Measurements from ENCODE around the gene FN1.

The FN1 gene

DNA sequence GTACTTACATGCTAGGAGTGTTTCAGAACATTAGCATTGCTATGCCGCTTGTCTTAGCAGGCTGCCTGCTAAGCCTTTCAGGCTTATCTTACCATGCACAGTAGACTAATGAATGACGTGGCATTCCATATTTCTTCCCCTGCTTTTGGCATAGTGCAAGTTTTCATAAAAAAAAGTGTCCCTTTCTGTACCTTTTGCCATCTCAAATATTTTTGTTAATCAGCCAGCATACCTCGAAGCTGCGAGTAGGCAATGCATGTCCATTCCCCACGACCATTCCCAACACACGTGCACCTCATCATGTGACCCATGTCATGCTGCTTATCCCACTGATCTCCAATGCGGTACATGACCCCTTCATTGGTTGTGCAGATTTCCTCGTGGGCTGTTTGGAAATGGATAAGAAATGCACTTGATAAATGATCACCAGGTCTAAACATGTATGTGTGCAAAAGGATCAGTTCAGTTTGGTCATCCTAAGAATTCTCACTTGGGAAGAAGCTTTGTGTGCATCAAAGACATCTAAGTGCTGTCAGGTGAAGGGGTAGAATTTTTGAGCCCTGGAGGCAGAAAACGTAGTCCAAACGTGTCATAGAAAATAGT, 13.9 kb downstream of the FN1 start:
- H3K4me3 Mint-ChIP-seq, result no peak overlapping the region
- no peaks in the 10 kb centered on the region for H3K9me3 Mint-ChIP-seq
- H3K36me3 Mint-ChIP-seq, result peaks cover 0 to 1% of the 10 kb centered on the region in 2 donors
- no peaks in the 10 kb centered on the region for H3K4me1 Mint-ChIP-seq
- no peak for DNase-seq
- H3K27me3 Mint-ChIP-seq, result peaks cover 18 to 23% of the 10 kb centered on the region in 2 donors
- no peak overlapping the region for H3K27ac Mint-ChIP-seq
- ATAC-seq (replicated peaks), result no peak

DNA sequence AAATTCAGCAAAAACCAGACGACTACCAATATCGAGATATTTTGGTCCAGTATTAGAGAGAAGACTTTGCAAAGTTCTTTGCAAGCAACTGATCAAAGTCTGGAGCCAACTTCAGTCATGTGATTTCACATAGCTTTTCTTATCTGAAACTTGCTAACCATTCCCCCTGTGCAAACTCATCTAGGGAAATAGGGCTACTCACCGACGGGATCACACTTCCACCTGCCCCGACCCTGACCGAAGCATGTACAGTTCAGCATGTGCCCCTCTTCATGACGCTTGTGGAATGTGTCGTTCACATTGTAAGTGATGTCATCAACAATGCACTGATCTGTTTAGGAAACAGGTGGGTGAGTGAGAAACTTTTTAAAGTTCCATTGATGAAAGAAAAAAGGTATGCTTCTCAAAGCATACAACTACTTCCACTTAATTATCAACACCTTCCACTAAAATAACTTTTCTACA, 15.4 kb downstream of the FN1 start:
- no peaks in the 10 kb centered on the region for H3K9me3 Mint-ChIP-seq
- H3K4me3 Mint-ChIP-seq, result no peak overlapping the region
- H3K4me1 Mint-ChIP-seq, result no peaks in the 10 kb centered on the region
- H3K36me3 Mint-ChIP-seq, result peaks cover 0 to 1% of the 10 kb centered on the region in 2 donors
- H3K27ac Mint-ChIP-seq, result no peak overlapping the region
- peaks cover 16 to 18% of the 10 kb centered on the region in 2 donors for H3K27me3 Mint-ChIP-seq
- ATAC-seq (replicated peaks) (no peak), DNase-seq (no peak)

DNA sequence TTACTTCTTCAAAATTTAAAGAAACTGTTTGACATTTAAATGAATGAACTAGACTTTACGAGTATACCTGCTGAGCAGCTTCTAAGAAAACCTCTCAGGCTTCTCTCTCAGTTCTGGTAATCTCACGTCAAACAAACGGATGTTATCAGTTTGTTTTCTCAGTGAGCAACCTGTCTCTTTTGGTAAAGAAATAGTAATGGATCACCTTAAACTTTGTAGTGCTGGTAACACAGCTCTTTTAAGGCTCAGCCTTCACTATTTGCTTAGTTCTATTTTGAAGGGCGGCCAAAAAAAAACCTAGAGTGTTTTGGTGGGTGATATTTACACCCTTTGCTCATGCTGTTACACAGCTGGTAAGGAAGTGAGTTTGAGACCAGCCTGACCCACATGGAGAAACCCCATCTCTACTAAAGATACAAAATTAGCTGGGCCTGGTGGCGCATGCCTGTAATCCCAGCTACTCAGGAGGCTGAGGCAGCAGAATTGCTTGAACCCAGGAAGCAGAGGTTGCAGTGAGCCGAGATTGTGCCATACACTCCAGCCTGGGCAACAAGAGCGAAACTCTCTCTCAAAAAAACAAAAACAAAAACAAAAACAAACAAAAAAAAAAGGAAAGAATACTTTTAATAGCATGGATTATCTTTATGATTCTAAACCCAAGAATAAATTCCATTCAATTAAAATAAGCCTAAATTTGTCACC, 15.9 kb downstream of the FN1 start:
- ATAC-seq (replicated peaks) (no peak), DNase-seq (no peak)
- Mint-ChIP-seq H3K4me1 (no peaks in the 10 kb centered on the region), H3K36me3 (no peaks in the 10 kb centered on the region), H3K9me3 (no peaks in the 10 kb centered on the region), H3K27me3 (peaks cover 13% of the 10 kb centered on the region in 2 donors), H3K4me3 (no peak overlapping the region), H3K27ac (no peak overlapping the region)

DNA sequence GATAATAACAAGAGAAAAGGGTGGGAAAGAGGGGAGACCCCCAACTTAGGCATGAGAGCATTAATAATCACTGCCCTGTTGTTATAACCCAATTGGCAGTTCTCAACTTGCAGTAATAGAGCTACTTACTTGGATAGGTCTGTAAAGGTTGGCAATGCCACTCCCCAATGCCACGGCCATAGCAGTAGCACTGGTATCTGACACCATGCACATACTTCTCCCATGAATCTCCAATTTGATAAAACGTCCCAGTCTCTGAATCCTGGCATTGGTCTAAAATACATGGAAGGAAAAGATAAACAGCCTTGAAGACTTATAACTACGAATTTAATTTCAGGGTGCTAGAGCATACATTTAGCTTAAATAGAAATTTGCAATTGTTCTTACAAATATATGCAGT, 16.8 kb downstream of the FN1 start:
- Mint-ChIP-seq H3K4me3 (no peak overlapping the region), H3K9me3 (no peaks in the 10 kb centered on the region), H3K36me3 (no peaks in the 10 kb centered on the region), H3K27me3 (peaks cover 15 to 17% of the 10 kb centered on the region in 2 donors), H3K27ac (no peak overlapping the region), H3K4me1 (no peaks in the 10 kb centered on the region)
- DNase-seq, result no peak
- ATAC-seq (replicated peaks), result no peak

DNA sequence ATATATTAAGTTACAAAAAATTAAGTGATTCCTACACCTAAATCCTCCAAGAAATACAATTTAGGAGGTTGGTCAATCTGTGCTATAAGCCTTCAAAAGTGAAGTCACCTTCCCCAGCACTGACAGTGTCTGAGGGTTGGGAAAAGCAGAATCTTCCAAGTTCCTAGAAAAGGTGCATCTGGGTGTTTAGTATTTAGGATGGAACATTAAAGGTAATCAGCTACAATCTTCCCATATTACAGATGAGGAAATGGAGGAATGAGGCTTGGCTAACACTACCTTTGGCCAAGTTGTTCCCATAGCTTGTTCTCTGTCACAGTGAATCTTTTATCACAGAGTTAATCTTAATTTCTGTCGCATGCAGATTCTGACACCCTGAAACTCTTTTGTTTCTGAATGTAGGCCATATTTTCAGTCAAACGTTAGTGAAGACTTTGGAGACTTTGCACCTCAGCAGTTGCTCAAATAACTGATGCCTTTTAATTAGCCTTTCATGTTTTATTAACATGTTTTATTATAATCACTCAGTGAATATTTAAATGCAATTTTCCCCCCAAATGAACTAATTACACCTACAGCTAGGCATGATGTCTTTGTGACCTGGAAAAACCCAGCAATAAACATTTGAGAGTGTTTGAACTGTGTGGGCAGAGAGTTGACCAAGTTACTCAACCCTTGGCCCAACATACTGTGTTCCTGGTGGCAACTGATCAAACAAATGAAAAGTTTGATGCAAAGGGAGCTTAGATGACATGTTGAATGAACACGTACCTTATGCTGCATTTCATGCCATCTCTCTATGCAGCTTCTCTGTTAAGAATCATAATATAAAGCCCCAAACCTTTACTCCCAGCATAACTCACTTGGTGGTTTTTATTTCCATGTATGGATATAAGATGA, 17.6 kb downstream of the FN1 start:
- H3K4me1 Mint-ChIP-seq, result no peaks in the 10 kb centered on the region
- no peak overlapping the region for H3K4me3 Mint-ChIP-seq
- DNase-seq (no peak), ATAC-seq (replicated peaks) (no peak)
- H3K27ac Mint-ChIP-seq, result no peak overlapping the region
- no peaks in the 10 kb centered on the region for H3K9me3 Mint-ChIP-seq
- H3K27me3 Mint-ChIP-seq, result peaks cover 21% of the 10 kb centered on the region in 2 donors
- no peaks in the 10 kb centered on the region for H3K36me3 Mint-ChIP-seq

DNA sequence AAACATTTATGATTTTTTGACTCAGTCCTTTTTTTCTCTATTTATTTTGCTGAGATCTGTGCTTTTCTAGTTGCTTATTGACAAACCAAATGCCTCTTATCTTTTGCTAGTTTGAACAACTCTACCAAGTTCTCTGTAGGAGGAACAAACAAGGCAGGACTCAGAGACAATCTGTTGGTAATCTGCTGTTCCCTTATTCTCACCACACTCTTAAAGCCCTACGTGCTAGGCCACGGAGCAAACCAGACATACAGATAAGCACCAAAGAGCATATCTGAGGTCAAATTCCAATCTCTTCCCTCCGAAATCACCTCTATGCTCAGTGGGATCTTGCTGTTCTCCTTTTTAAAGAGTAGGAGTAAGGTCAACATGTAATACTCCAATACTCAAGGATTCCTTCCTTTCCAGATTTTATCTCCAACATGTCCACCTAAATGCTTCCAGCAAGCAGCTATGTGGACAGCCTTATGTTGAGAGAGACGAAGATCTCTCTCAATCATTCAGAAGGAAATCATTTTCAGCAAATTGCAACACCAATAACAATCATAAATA, 18.4 kb downstream of the FN1 start:
- Mint-ChIP-seq H3K36me3 (no peaks in the 10 kb centered on the region), H3K4me3 (no peak overlapping the region), H3K27ac (no peak overlapping the region), H3K27me3 (peaks cover 19 to 22% of the 10 kb centered on the region in 2 donors), H3K9me3 (no peaks in the 10 kb centered on the region), H3K4me1 (no peaks in the 10 kb centered on the region)
- DNase-seq (no peak), ATAC-seq (replicated peaks) (no peak)

DNA sequence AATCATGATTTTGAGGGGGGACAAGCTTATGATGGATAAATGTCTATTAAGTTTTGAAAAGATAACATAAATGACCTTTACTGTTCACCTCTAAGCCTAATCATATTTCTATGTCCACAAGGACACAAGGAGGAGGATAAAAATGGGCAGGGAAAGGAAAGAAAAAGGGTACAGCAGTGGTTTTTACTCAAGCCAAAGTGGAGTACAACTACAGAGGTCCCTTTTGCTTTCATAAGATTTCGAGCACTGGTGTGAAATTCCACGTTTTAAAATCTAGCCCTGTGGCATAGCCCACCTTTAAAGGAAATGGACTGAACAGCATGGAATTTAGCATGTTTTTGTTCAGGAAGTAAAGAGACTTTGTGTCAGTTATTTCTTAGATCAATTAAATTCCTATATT, 19.2 kb downstream of the FN1 start:
- Mint-ChIP-seq H3K4me3 (no peak overlapping the region), H3K27me3 (peaks cover 19% of the 10 kb centered on the region in 2 donors), H3K9me3 (no peaks in the 10 kb centered on the region), H3K4me1 (no peaks in the 10 kb centered on the region), H3K36me3 (no peaks in the 10 kb centered on the region), H3K27ac (no peak overlapping the region)
- ATAC-seq (replicated peaks) (no peak), DNase-seq (no peak)

DNA sequence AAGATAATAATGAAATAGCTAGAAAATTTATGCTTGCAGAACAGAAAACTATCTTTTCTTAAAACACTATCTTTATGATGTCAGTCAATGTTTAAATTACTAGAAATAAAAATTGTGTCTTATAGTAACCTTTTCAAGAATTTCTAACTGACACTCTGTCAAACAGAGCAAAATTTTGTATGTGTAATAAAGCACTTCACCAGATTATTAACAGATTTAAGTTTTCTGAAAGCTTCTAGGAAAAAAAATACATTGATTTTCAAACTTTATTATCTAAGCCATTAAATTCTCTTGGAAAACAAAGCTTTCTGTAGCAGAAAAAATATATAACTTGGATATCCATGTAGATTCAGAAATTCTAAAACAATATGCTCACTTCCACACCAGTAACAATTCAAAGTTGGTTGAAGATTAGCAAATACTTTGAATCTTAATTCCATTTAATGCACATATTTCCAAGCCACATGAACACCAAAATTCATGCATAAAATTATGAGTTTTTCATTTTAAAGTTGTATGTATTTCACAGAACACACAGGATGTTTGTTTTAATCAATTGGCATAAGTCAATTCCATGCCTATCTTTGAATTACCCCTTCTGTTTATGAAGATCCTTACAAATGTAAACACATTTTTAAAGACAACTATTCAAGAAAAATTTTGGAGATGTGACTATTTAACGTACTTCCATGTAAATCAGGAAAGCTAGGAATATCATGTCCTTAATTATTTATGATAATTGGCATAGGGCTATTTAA, 19.9 kb downstream of the FN1 start:
- Mint-ChIP-seq H3K4me3 (no peak overlapping the region), H3K4me1 (no peaks in the 10 kb centered on the region)

DNA sequence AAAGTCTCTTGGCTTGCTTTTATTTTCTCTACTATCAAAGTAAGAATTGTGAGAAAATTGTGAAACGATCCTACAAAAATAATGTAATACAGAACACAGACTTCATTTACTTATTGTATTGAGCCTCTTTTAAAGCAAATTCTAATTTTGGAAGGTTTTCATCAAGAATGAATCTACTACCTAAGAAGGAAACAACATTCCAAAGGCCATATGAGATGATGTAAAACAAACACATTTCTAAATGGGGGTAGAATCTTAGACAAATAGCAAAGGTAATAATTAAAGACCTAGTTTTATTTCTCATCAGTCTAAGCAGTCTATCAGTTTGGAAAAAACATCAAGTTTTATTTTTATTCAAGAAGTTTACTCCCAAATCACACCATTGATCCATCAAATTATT, 20.6 kb downstream of the FN1 start:
- ATAC-seq (replicated peaks), result no peak
- no peaks in the 10 kb centered on the region for H3K36me3 Mint-ChIP-seq

More for the DNA sequence above, 19.9 kb downstream of the FN1 start:
- no peak for DNase-seq
- no peak for ATAC-seq (replicated peaks)
- no peak overlapping the region for H3K27ac Mint-ChIP-seq
- peaks cover 19% of the 10 kb centered on the region in 2 donors for H3K27me3 Mint-ChIP-seq
- H3K36me3 Mint-ChIP-seq, result no peaks in the 10 kb centered on the region
- no peaks in the 10 kb centered on the region for H3K9me3 Mint-ChIP-seq

DNA sequence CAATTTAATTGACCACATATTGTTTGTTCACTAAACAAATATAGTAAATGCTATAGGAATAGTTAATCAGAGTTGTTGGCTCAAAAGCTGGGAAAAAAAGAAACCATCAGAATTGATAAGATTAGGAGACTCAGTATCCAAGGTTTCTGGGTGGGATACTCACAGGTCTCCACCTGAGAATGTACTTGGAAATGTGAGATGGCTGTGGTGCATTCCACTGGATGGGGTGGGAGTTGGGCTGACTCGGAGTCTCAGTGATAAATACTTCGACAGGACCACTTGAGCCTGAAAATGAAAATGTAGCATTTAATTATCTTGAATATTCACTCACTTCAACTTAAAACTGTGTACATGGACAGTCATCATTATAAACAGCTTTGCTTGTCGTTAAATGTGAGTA, 21.2 kb downstream of the FN1 start:
- H3K27ac Mint-ChIP-seq, result no peak overlapping the region
- DNase-seq, result no peak
- no peak overlapping the region for H3K4me3 Mint-ChIP-seq
- no peaks in the 10 kb centered on the region for H3K36me3 Mint-ChIP-seq
- no peaks in the 10 kb centered on the region for H3K4me1 Mint-ChIP-seq
- peaks cover 15 to 19% of the 10 kb centered on the region in 2 donors for H3K27me3 Mint-ChIP-seq
- no peaks in the 10 kb centered on the region for H3K9me3 Mint-ChIP-seq
- ATAC-seq (replicated peaks), result no peak

More for the DNA sequence above, 20.6 kb downstream of the FN1 start:
- DNase-seq, result no peak
- H3K27me3 Mint-ChIP-seq, result peaks cover 15 to 19% of the 10 kb centered on the region in 2 donors
- H3K4me3 Mint-ChIP-seq, result no peak overlapping the region
- no peaks in the 10 kb centered on the region for H3K4me1 Mint-ChIP-seq
- H3K27ac Mint-ChIP-seq, result no peak overlapping the region
- no peaks in the 10 kb centered on the region for H3K9me3 Mint-ChIP-seq

DNA sequence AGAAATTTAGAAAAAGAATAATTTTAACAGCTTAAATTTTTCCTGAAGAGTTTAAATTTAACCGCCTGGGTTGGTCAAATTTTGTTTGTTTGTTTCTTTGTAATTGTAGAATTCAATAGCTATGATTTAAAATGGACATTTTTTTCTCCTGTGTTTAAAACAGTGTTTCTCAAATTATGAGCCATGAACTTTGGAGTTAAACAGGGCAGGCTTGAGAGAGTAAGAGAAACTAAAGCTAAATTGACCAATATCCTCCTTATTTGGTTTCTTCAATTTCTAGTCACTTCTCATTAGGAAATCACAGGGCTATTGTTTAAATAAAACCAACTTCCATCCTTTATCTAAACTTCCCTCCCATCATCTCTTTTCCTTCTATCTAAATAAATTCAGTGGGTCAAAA, 21.9 kb downstream of the FN1 start:
- H3K4me3 Mint-ChIP-seq, result no peak overlapping the region
- DNase-seq (no peak), ATAC-seq (replicated peaks) (no peak)
- no peak overlapping the region for H3K27ac Mint-ChIP-seq
- no peaks in the 10 kb centered on the region for H3K9me3 Mint-ChIP-seq
- H3K36me3 Mint-ChIP-seq, result no peaks in the 10 kb centered on the region
- no peaks in the 10 kb centered on the region for H3K4me1 Mint-ChIP-seq
- peaks cover 15 to 19% of the 10 kb centered on the region in 2 donors for H3K27me3 Mint-ChIP-seq

DNA sequence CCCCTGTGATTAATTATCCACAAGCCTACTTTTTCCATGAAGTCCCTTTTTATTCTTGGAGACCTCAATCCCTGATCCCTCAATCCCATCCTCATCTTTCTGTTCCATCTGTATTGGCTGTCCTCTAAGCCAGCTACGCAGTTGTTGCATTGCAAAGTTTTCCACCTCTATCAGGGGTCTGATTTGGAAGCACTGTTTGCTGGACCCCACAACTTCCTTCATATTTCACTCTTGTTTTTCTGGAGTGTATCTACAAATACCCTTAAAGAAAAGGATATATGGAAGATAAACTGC, 22.4 kb downstream of the FN1 start:
- Mint-ChIP-seq H3K4me3 (no peak overlapping the region), H3K27ac (no peak overlapping the region), H3K27me3 (peaks cover 15 to 19% of the 10 kb centered on the region in 2 donors), H3K9me3 (no peaks in the 10 kb centered on the region), H3K4me1 (no peaks in the 10 kb centered on the region), H3K36me3 (no peaks in the 10 kb centered on the region)
- DNase-seq, result no peak
- no peak for ATAC-seq (replicated peaks)

DNA sequence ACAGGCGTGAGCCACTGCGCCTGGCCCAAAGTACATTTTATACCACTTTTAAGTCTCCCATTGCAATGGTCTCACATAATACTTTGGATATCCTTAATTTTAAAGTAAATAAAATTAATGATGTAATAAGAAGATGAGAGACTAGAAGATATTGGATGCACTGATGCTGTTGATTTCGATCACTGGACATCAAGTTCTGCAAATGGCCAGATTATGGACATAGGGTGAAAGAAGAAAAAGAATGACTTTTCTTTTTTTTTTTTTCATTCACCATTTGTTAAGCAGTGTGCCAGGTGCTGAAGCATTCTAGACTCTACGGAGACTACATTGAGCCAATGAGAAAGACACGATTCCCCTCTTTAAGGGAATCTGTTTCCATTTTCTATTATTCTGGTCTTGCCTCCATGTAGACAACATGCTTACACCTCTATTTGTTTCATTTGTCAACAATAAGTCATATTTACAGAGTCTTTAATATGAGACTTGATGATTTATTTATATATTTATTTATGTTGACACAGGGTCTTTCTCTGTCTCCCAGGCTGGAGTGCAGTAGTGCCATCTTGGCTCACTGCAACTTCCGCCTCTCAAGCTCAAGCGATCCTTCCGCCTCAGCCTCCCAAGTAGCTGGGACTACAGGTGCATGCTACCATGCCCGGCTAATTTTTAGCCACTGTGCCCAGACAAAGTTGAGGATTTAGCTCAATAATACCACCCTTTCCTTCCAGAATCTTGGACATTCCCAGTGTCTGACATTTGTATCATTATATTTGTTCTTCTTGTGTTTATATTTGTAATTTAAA, 23.7 kb downstream of the FN1 start:
- Mint-ChIP-seq H3K27me3 (peaks cover 10 to 13% of the 10 kb centered on the region in 2 donors), H3K36me3 (no peaks in the 10 kb centered on the region)

More for the DNA sequence above, 23.7 kb downstream of the FN1 start:
- Mint-ChIP-seq H3K4me3 (no peak overlapping the region), H3K27ac (no peak overlapping the region), H3K4me1 (no peaks in the 10 kb centered on the region), H3K9me3 (no peaks in the 10 kb centered on the region)
- DNase-seq, result no peak
- ATAC-seq (replicated peaks), result no peak
